Endothelial cell of hepatic sinusoid (primary cell): Measurements from ENCODE around the gene KLHDC4.
"Not testable (repeated sequence)": the region's sequence is repeated elsewhere in the genome, so short reads cannot be mapped to it uniquely, and the experiment has no call there.

Experiments
- in situ Hi-C: cut with HindIII; loops from 2 replicates; pipeline ENCODE4 v1.10.0; 2017; ENCODE audit warnings: low sequenced_read_pairs

The KLHDC4 gene

DNA sequence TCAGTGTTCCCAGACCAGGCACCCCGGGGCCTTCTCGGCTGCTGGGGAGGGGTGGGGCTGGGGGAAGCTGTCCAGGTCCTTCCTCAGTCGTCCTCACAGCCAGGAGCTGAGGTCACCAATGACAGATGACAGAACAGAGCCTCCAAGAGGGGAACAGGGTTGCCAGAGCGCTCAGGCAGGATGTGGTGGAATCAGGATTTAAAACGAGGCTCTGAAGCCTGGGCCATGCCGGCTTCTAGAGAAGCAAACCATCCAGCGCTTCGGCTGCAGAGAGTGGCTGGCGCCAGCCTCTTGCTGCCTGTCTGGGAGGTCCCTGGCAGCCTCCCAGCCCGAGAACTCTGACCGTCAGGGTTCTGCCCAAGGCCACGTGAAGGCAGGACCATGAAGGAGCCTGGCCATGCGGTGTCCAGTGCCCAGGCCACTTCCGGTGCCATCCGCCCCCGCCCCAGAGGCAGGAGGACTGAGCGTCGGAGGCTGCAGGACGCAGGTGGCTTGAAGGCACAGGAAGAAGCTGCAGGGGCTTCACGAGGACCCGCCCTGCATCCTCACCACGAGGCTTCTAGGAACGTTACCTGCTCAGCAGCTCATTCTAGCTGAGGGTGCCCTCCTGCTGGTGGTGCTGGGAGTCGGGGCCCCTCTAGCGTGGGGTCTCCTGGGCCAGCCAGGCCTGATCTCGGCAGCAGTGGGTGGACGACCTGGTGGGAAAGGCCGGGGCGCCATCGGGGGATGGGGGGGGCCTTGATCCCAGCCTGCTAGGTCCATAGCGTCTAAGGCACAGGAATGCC, 78.5 kb downstream of the KLHDC4 start:
- in situ Hi-C loops, result no loop called here

DNA sequence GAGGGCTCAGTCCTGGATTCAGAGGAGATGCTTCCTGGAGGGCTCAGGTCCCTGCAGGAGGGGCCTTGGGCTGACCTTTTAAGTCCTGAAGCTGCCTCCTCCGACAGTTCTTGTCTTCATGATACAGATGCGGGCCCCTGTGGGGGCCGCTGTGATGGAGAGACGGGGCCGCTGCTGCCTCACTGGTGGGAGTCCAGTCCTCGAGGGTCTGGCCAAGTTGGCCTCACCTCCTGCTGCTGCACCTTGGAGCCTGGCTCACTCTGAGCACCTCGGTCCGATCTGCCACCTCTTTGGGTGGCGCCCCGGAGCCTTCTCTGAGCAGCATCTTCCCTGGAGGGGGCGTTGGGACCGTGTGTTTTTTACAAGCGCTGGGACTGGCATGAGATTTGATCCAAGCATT, 79.1 kb downstream of the KLHDC4 start:
- in situ Hi-C loops, result no loop called here

DNA sequence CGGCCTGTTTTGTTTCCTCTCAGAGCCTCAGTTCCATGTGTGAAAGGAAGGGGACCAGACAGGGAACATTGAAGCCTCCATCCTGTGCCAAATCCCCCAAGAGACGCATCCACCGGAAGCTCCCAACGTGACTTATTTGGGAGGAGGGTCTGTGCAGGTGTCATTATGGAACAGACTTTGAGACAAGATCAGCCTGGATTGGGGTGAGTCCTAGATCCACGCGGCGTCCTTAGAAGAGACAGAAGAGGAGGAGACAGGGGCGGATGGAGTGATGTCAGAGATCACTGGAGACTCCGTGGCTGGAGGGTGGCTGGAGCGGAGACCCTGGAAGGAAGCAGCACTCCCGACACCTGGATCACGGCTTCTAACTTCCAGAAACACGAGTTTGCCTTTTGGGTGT, 80.0 kb downstream of the KLHDC4 start:
- in situ Hi-C loops, result no loop called here

DNA sequence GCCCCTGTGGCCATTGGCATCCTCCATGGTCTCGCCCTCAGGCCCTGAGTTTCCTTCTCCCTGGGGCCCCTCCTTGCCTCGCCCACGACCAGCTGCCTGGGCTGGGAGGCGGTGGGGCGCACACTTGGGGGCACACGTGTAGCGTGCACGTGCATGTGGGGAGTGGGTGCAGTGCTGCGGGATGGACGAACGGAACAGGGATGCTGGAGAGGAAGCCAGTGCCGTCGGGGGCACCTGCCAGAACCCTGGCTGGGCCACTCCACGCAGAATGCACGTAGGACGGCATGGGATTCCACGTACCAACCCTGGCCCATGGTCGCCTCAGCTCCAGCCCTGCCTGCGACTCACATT, 80.4 kb downstream of the KLHDC4 start:
- in situ Hi-C loops, result no loop called here

DNA sequence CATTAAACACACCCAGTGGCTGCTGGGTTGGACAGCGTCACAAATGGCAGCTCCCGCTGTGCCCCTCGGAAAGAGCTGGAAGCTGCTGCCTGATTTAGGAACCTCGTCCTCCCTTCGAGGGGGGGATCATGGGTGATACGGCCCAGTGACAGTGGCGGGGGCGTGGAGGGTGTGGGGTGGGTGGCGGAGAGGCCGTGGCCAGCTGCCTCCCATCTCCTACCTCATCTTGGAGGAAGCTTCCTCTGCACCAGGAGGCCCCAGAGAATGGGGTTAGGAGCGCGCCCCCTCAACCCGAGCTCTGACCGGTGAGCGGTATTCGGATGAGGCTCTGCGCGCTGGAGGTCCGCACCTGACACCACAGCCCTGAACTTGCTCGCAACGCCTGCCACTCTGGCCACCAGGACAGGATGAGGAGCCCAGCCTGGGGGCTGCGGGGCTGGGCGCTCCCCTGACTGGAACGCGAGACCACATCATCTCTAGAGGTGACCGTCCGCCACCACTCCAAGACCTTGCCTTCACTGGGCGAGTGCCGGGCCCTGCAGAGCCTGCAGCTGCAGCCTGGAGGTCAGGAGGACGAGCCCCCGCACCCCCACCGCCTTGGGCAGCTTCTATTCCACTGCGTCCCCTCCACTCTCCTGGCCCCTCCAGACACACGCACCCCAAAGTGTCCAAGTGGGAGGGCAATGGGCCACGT, 80.9 kb downstream of the KLHDC4 start:
- in situ Hi-C loops, result no loop called here

DNA sequence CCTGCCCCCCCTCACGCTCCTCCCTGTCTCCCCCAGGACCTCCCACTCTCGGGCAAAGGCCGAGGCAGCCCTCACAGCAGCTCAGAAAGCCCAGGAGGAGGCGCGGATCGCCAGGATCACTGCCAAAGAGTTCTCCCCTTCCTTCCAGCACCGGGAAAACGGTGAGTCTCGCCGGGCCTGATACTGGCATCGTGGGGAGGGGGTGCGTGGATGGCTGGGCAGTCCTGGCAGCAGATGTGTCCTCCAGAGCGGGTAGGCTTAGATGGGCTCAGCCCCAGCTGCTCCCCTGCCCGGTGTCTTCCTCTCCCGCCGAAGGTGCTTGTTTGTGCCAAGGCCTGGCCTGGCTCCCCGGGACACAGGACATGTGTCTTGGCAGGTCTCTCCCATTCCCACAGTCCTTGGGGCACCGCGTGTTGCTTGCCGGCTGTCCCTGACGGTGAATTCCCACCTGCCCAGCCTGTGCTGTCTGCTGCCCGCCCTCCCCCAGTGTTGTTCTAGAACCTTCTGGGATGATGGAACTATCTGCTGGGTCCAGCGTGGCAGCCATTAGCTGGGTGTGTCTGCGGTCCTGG, 81.6 kb downstream of the KLHDC4 start:
- in situ Hi-C loops, result no loop called here

DNA sequence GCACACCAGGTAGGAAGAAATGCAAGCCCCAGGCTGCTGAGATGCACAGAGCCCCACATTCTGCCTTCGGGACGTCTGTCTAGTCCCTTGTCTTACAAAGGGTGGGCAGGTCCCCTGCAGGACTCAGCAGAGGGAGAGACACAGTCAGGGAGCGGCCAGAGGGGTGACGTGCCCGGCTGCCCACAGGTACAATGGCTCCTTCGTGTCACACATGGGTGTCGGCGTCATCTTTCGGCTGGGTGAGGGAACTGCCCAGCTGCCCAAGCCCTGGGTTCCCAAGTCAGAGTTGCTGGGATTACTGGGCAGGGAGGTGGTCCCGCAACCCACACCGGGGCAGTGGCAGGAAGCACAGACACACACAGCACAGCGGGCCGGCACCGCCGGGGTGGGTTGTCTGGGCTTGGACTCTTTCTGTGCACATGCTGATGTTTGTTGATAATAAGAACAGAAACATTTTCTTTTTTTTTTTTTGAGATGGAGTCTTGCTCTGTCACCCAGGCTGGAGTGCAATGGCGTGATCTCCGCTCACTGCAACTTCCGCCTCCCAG, 82.9 kb downstream of the KLHDC4 start:
- in situ Hi-C loops, result no loop called here

DNA sequence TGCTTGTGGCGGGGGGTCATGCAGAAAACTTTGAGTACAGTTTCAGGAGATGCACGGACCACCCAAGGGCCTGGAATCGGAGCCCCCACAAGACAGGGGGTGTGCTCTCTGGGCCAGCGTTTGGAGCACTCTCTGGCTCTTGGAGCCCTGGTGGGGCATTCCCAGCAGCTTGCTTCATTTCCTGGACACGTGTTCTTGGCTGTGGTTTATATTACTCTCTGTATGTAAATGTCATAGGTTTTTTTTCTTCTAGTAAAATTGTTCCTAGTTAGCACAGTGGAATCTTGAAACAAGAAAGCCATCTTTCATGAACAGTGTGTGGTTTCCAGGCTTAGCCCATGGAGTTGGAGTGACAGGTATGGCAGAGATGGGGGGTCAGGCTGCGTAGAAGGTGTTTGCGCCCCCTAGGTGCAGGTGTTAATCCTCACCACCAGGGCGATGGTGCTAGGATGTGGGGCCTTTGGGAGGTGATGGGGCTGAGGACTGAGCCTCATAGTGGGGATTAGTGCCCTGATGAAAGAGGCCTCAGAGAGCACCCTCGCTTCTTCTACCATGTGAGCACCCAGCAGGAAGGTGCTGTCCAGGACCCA, 83.7 kb downstream of the KLHDC4 start:
- in situ Hi-C loops, result no loop called here

DNA sequence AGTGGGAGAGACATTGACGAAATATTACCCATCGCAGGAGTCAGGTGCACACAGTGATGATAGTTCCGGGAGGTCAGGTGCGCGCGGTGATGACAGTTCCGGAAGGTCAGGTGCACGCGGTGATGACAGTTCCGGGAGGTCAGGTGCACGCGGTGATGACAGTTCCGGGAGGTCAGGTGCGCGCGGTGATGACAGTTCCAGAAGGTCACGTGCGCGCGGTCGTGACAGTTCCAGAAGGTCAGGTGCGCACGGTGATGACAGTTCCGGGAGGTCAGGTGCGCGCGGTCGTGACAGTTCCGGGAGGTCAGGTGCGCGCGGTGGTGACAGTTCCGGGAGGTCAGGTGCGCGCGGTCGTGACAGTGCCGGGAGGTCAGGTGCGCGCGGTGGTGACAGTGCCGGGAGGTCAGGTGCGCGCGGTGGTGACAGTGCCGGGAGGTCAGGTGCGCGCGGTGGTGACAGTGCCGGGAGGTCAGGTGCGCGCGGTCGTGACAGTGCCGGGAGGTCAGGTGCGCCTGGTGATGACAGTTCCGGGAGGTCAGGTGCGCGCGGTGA, 84.7 kb downstream of the KLHDC4 start:
- in situ Hi-C loops, result not testable (repeated sequence)

DNA sequence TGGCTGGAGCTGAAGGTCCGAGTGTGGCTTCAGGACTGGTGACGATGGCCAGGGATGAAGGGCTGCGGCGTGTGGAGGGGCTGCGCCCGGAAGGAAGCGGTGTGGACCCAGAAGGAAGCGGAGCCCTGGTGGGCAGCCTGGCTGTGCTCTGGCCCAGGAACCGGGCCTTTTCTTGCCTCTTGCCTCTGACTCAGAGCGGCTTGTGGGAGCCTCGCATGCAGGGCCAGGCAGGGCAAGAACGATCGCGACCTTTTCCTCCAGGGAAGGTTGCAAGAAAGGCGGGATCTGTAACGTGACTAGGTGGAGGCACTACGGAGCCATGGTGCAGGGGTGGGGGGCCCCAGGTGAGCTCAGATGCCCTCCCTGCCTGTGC, 85.5 kb downstream of the KLHDC4 start:
- in situ Hi-C loops, result no loop called here

DNA sequence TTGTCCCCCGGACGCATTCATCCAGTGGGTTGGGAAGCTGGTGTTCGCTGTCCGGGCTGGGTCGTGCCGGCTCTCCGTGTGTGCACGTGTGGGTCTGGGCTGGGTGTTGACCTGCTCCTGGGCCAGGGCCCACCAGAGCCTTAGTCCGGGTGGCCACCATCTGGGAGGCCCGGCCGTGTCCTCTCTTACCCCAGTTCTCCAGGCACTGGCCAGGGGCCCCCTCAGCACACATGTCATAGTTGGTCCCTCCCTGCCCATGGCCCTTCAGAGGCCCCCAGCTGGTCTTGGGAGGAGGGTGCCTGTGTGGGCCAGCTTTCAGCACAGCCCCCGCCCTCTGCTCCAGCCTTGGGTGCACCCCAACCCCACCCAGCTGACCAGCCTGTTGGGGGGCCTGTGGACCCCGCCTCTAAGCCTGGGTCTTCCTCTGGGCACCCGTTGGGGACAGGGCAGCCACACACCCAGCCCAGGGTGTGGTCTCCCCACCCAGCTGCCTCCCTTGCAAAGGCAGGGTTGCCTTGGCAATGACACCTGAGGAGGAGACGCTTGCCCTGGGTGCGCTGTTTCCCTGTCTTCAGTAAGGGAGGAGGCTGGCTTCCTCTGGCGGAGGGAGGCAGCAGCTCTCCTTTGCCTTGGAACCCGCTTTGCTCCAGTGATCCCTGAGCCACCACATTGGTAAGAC, 86.1 kb downstream of the KLHDC4 start:
- in situ Hi-C loops, result loop anchor here (5.0 kb wide), 1 partner anchor 57 kb away; no protein-coding TSS in a partner anchor

DNA sequence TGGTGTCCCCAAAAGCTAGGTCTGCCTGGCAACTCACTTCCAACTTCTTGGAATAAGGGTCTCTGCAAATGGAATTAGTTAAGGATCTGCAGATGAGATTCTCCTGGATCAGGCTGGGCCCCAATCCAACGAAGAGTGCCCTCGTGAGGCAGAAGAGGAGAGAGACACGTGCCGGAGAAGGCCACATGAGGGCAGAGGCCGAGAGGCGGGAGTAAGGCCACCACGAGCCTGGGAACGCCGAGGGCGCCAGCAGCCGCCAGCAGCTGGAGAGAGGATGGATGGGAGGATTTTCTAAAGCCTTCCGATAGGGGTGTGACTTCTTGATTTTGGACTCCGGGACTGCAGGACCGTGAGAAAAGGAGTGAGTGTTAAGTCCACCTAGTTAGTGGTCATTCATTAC, 87.2 kb downstream of the KLHDC4 start:
- in situ Hi-C loops, result loop anchor here (5.0 kb wide), 1 partner anchor 56 kb away; no protein-coding TSS in a partner anchor

DNA sequence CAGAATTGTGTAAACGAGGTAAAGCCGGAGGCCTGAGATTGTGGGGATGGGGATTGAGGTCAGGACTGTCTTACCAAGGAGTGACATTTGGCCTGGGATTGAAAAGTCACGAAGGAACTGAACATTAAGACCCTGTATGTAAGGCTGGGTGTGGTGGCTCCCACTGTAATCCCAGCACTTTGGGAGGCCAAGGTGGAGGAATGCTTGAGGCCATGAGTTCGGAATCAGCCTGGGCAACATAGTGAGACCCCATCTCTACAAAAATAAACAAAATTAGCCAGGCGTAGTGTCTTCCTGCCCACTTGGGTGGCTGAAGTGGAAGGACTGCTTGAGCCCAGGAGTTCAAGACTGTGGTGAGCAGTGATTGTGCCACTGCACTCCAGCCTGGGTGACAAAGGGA, 88.0 kb downstream of the KLHDC4 start:
- in situ Hi-C loops, result loop anchor here (5.0 kb wide), 1 partner anchor 56 kb away; no protein-coding TSS in a partner anchor

DNA sequence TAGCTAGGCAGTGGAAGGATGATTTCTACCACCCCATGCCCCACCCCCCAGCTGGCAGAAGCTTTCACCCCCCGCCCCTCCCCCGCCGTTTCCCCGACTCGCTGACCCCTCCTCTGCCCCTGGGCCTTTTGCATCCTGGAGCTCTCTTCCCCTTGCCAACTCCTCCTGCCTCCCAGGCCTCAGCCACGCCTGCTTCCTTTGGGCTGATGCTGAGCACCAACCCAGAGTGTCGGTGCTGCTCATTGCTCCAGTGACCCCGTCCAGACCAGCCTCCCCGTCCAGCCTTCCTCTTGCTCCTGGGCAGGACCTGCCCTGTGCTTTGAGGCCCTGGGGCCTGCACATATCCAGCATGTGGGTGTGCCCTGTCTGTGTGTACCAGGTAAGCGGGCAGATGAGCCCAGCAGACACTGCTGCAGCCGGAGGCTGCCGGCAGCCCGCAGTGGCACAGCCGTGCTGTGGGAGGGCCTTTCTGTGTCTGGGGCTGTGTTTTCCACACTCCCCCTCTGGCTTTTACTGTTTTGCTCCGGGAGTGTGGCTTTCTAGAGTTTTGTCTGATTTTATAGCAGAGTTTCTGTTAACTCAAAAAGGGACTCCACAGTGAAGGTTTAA, 90.6 kb downstream of the KLHDC4 start:
- in situ Hi-C loops, result loop anchor here (5.0 kb wide), 1 partner anchor 53 kb away; no protein-coding TSS in a partner anchor

DNA sequence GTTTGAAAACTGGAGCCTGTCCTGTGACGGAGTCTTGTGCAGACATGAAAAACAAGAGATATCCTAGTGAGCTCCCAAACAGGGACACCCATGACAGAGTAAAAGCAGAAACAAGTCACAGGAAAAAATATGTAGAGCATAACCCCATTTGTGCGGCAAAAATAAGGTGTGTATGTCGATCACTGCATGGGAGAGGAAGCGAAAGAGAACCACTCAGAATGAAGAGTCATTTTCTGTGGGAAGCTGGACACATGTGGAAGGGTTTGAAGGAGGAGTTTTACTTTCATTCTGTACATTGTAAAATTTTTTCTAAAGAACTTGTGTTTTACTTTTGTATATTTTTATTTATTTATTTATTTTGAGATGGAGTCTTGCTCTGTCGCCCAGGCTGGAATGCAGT, 91.4 kb downstream of the KLHDC4 start:
- in situ Hi-C loops, result no loop called here

DNA sequence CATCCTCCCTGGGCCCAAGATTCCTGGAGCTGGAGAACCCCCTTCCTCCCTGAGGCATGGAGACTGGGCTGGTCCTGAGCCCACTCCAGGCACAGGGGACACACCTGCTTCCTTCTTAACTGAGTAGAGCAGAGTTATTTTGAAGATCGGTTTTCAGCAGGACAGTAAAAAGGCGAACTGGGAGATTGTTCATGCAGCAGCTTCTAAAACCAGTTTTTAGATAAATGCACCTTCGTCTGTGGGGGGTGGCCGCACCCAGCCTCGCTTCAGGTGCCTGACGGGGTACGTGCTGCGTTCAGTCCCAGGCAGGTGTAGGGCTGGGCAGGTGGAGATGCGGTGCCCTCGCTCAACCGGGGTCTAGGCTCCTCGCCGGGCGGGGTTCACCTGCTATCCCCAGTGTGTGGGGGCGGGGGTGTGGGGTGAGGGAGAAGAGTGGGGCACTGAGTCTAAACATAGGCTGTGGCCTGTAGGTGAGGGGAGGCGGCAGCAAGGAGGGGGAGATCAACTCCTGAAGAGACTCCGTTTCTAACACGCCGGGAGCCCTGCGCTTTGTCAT, 94.0 kb downstream of the KLHDC4 start:
- in situ Hi-C loops, result no loop called here

DNA sequence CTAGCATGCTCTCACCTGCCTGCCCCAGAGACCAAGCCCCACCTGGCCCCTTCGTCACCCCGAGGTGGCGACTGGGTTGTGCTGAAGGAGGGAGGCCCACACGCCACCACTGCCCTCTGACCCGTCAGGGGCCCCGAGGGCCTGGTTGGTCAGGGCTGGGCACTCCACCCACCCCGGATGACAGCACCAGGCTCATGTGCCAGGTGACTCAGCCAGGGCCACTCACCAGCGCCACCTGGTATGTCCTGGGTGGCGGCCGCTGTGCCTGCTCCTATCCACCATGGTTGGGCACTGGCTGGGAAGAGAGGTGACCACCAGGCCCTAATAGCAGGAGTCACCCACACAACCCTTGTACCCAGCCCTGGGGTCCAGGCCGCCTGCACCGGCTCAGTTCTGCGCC, 94.6 kb downstream of the KLHDC4 start:
- in situ Hi-C loops, result no loop called here

DNA sequence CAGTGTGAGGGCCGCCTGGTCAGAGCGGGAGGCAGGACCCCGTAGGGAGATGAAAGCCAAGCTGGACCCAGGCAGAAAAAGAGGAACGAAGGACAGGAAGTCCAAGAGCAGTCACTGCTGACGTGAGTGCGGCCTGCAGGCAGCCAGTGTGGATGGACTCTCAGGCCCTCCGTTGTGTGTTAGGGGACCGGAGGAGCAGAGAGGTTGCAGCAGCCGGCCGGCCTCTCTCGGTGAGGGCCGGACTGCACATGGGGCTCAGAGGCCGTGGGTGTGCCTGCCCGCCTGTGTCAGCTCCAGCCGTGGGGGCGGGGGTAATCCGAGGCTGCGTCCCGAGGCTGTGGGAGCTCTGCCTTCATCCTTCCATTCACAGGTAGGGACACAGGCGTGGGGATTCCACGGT, 96.1 kb downstream of the KLHDC4 start:
- in situ Hi-C loops, result no loop called here

DNA sequence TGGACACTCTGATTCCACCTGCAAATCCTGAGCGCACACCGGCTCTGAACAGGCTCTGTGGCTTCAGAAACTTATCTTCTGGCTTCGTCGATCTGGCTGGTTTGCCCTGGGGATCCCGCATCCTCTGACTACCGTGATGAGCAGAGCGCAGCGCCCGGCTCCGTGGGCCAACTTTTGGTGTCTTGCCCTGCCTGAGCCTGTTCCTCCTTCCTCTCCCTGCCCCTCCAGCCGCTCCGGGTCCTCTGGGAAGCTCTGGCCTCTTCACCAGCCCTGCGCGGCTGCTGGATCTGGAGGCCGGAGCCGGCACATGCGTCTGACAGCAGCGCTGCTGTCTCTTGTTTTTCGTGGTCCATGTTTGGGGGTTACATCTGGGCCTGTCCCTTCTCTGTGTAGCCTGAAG, 97.8 kb downstream of the KLHDC4 start:
- in situ Hi-C loops, result no loop called here

DNA sequence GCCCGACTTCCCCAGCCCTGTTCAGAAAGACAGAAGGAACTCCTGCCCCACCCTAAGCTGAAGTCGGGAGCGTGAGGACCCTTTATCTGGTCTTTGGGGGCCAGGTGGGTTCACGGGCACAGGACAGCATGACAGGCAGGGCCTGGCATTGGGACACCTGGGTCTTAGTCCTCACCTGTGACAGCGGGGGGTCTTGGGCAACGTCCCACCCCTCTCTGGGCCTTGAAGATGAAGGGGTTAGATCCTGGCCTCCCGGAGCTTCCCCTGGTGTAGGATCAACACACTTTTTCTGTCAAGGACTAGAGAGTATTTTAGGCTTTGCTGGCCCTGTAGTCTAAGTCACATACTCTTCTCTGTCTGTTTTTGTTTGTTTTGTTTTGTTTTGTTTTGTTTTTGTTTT, 98.3 kb downstream of the KLHDC4 start:
- in situ Hi-C loops, result no loop called here
